COR-L47 (cell line): ENCODE results near the gene NFATC2.

Source experiments
- DNase-seq: peaks from one replicate; lab custom pipeline; 2025; lab: John Stamatoyannopoulos, UW

NFATC2 gene

GRCh38 chr20:51374961-51375360 is 167.6 kb downstream of the NFATC2 start:
- DNase-seq = no peak

DNA sequence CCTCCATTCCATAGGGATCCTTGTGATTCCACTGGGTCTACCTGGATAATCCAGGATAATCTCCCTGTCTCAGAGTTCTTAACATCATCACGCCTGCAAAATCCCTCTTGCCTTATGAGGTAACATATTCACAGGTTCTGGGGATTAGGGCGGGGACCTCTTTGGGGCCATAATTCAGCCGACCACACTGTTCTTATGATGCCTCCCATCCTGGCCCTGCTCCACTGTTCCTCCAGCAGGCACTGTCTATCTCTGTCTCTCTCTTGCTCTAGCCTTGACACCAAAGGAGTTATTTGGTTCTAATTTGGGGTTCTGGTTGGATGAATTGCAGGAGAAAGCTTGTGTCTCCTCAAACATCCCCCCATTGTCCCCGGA is 168.1 kb downstream of the NFATC2 start:
- DNase-seq = no peak

DNA sequence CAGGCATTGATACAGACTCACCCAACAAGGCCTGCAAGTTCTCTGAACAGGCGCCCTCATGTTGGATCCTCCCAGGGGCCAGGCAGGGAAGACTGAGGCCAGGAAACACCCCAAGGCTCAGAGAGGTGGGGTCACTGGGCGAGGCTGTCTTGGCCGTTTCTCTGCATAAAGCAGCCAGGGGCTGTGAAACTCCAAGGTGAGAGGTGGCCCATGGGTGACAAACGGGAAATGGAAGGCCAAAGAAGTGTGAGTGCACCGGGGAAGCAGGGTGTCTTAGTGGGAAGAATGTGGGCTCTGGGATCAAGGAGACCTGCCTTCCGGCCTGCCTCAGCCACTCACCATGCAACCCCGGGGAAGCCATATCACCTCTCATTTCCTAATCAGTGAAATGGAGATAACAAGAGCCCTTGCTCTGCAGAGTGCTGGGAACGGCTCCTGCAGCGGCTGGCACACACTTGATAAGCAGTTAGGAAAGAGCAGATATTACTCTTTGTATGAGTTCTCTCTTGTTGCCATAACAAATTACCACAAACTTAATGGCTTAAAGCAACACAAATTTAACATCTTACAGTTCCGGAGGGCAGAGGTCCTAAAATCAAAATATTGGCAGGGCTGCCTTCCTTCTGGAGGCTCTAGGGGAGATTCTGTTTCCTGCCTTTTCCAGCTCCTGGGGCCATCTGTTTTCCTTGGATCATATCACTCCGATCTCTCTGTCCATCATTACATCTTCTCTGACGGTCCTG is 168.6 kb downstream of the NFATC2 start:
- DNase-seq = no peak

- no peak for DNase-seq
These were observed 169.6 kb downstream of the NFATC2 start for GRCh38 chr20:51372966-51373365.

- peak; percentile 48 for DNase-seq
These were observed 170.2 kb downstream of the NFATC2 start for GRCh38 chr20:51372176-51372803.

GRCh38 chr20:51371720-51372119 is 170.8 kb downstream of the NFATC2 start:
- DNase-seq = no peak

GRCh38 chr20:51369503-51369902 is 173.0 kb downstream of the NFATC2 start:
- DNase-seq = no peak

DNA sequence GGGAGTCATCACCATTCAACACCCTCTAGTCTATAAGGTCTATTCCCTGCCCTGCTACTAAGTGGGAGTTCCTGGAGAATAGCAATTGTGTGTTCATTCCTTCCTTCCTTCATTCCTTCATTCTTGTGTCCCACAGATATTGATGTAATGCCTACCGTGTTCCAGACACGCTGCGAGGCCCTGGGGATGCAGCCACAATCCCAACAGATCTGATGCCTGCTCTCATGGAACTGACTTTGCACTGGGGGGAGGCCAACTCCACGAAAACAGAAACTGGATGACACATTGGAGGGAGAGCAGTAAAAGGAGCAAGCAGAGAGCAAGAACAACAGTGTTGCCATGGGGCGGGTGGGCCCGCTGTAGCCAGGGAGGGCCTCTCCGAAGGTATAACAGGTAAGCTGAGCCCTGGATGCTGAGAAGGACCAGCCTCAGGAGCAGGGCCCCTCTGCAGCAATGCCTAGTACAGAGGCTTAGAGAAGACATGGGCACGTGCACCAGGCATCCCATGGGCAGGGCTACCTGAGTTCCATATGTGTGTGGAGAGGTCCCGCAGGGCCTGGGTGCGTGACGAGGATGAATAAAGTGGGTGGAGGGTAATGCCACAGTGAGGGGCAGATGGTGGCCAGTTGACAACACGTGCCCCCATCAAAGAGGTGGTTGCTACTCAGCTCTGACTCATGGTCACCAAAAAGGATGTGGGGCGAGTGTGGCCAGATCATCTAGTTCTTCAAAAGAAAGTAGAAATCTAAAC is 173.9 kb downstream of the NFATC2 start:
- no peak for DNase-seq

DNA sequence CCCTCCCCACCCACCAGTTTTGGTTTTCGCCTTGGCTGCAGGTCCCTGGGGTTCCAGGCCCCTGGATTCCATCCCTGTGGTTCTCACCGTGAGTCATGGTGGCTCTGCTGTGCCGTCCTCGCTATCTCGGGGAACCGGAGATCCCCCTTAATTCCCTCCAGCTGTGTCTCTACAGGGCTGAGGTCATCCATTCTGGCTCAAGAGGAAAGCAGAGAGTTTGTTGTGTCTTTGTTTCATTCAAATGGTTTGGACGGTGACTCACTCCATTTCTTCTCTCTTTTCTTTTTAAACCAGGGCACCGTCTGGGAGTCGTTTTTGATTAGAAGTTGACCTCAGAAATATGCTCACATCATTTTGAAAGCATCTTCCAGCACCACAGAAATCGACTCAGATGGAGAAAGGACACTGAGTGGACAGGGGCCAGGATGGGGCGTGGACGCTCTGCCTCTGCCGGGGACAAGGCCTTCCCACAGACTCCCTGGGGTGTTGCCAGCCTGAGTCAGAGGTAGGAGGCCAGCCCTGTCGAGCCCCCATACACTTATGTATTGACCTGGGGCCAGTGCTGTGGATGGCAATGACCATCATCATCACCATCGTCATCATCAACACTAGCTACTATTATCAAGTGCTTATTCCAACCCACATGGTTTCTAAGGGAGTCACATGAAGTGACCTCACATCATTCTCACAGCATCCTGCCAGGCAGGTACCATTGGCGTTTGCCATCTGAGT is 176.2 kb downstream of the NFATC2 start:
- no peak for DNase-seq

DNA sequence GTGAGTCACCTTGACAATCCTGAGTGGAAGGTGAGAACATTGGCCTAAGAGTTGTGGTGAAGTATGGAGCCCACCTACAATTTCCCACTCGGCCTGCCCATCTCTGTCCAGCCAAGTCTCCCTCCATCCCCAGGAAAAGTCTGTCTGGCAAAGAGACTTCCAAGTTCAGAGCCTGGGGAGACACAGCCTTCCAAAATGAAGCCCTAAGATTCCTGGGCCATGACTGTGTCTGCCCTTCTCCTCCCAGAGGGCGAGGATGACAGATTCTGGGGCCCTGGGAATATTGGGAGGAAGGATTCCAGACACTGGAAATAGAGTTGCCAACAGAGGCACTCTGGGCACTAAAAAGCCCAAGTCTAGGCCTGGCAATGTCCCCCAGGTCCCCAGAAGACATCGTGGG is 176.8 kb downstream of the NFATC2 start:
- no peak for DNase-seq

GRCh38 chr20:51363813-51364212 is 178.7 kb downstream of the NFATC2 start:
- no peak for DNase-seq

DNA sequence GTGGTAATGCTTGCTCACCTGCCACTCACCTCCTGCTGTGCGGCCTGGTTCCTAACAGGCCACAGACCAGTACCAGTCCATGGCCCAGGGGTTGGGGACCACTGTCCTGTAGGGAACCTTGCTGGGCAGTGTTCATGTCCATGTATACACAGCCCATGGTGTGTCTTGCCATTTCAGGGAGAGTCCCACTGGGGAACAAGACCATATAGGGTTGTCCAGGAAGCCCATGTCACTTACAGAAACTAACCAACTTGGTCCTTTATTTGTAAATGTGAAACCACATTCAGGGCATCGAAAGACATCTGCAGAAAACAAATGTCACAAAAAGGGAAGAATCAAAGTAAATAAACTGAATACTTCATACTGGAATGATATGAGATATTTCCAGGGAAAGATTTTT is 179.1 kb downstream of the NFATC2 start:
- DNase-seq = no peak

- no peak for DNase-seq
These were observed 180.3 kb downstream of the NFATC2 start for GRCh38 chr20:51362254-51362653.

DNA sequence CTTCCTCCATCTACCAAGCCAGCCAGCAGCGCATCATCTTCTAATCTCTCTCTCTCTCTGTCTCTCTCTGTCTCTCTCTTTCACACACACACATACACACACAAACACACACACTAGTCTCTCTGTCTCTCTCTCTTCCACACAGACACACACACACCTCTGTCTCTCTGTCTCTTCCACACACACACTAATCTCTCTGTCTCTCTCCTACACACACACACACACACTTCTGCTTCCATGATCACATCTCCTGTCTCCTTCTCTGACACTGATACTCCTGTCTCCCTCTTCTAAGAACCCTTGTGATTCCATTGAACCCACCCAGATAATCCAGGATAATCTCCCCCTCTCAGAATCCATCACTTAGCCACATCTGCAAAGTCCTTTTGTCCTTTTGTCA is 181.3 kb downstream of the NFATC2 start:
- no peak for DNase-seq

- DNase-seq = no peak
These were observed 181.9 kb downstream of the NFATC2 start for GRCh38 chr20:51360451-51361201.

GRCh38 chr20:51359947-51360346 is 182.6 kb downstream of the NFATC2 start:
- DNase-seq = no peak

GRCh38 chr20:51359401-51359800 is 183.1 kb downstream of the NFATC2 start:
- DNase-seq = no peak

DNA sequence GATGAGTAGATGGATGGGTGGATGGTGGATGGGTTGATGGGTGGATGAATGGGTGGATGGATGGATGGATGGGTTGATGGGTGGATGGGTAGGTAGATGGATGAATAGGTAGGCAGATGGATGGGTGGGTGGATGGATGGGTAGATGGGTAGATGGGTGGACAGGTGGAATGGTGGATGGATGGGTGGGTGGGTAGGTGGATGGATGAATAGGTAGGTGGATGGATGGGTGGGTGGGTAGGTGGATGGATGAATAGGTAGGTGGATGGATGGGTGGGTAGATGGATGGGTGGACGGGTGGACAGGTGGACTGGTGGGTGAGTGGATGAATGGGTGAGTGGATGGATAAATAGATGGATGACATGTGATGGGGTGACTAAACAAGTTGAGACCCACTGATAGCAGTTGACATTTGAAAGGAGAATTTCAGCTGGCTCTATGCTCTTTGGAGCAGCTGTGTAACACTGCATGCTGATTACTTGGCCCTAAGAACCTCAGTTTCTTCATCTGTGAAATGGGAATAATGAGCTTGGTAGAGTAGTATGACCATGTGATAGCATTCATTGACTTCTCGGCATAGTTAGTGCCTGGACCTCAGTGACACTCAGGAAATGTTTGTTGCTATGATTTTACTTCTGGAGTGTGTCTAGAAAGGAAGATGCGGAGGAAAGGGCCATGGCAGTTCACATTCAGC is 184.3 kb downstream of the NFATC2 start:
- no peak for DNase-seq

DNA sequence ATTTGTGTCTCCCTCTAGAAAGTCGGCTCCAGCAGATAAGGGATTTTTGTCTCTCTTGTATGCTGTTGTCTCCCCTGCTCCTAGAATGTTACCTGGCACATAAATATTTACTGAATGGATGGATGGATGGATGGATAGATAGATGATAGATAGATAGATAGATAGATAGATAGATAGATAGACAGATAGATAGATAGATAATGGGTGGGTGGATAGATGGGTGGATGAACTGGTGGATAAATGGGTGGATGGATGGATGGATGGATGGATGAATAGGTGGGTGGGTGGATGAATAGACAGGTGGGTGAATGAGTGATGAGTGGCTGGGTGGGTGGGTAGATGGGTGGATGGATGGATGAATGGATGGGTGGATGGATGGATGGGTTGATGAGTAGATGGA is 185.0 kb downstream of the NFATC2 start:
- DNase-seq = no peak

- no peak for DNase-seq
These were observed 185.6 kb downstream of the NFATC2 start for GRCh38 chr20:51356871-51357270.

DNA sequence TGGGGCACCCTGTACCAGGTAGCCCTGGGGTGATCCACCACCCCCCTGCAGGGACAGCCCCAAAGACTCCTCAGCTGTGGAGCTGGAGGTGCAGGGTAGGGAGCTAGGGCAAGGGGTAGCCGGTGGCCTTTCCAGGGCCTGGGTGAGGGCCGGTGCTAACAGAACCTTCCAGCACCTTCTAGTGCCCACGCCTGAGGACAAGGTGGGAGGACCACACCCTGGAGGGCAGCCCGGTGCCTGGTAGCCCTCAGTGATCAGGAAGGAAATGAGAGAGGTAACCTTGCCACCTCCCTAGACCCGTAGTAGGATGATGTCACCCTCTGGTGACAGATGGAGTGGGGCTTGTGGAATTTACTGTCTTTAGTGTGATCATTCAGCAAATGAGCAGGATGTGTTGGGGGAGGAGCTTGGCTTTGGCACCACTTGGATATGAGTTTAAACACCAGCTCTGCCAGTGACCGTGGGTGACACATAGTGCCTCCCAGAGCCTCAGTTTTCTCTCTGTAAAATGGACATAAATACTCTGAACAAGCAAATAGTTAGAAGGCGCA is 187.7 kb downstream of the NFATC2 start:
- no peak for DNase-seq
